Anterior cingulate cortex (tissue), 58 donors: Measurements from ENCODE around the gene MAN2B2.
"Not testable (repeated sequence)": the region's sequence is repeated elsewhere in the genome, so short reads cannot be mapped to it uniquely, and the experiment has no call there.

Experiments used
- DNase-seq, 58 donors: peaks; one replicate each; lab custom pipeline; 2025; lab: John Stamatoyannopoulos, UW

The MAN2B2 gene

DNA sequence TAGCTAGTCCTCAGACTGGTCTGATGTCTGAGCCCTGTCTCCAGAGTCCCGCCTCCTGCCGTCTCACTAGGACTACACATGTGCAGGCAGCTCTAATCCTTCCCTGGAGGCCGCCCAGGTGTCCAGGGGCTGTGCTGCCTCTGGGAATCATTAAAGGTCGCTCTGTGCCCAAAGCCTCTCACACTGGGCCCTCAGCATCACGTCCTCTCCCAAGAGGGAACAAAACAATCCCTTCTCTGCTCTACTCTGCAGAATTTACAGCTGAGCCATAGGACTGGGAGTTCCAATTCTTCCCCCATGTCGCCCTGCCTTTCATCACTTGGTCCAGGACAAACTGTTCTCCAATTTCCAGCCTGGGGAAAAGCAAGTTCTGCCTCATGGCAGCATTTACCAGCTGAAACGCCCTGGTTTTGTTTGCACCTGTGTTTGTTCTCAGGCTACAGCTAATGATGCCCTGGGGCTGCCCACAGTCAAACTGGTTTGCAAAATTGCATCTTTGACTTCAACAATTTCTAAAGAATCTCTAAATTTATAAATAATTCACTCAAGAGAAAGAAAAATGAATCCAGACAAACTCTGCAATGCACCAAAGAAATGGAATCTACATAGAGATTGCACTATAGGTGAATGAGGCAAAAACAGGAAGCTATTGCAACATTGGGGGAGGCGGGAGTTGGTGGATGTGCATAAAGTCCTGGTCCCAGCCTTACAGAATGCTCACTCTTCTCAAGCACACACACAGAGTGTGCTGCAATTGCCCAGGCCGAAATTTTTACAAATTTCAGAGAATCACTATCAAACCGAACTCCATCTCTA lies 58.3 kb downstream of the MAN2B2 start:
- peak in 2 of 58 donors; percentile 9 to 11 for DNase-seq

DNA sequence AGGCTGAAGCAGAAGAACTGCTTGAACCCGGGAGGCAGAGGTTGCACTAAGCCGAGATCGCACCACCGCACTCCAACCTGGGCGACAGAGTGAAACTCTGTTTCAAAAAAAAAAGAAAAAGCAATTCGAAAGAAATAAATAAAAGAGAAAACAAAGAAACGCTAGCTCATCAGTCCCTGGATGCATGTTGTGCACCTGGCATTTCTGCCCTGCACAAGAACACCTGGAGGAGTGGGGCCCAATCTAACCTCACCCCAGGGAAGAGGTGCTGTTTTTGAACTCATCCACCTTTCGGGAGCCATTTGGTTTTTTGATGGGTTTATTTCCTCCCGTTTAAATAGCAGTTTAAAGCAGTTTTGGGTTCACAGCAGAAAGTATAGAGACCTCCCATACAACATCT lies 59.8 kb downstream of the MAN2B2 start:
- no peak for DNase-seq

DNA sequence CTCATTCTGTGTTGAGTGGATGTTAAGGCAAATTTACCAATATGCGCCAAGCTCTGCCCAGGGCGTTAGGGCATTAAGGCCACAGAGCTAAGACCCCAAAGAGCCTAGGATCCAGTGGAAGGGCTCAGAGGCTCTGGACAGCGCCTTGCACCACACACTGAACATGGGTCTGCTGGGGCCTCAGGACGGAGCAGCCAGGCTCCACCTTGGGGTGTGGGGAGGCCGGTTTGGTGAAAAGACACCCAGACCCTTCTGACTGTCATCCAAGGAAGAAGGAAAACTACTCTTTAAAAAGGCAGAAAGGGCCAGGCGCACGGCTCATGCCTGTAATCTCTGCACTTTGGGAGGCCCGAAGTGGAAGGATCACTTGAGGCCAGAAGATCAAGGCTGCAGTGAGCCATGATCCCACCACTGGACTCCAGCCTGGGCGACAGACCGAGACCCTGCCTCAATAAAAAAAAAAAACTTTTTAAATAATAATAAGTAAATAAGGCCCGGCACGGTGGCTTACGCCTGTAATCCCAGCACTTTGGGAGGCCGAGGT lies 64.2 kb downstream of the MAN2B2 start:
- no peak for DNase-seq

DNA sequence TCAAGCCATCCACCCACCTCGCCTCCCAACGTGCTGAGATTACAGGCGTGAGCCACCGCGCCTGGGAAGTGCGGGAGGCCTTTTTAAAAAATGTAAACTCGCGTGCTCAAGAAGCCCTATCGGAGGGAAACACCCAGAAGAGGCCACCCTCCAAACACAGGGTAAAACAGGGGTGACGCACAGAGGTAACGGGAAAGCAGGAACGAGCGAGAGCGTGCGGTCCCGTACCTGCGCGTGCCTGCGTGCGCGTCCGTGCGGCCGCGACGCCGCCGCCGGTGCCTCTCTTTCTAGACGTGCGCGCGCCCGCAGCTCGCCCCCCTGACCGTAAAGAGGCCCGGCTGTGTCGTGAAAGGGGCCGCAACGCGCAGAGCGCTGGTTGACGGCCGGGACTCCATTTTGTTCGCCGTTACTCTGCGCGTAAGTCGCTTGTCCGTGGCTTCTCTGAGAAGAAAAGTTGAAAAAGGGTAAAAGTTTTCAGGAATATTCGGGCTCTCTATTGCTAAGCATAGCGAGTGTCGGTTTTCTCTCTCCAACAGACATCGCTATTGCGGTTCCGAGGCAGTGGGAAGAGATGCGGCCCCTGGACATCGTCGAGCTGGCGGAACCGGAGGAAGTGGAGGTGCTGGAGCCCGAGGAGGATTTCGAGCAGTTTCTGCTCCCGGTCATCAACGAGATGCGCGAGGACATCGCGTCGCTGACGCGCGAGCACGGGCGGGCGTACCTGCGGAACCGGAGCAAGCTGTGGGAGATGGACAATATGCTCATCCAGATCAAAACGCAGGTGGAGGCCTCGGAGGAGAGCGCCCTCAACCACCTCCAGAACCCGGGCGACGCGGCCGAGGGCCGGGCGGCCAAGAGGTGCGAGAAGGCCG lies 65.5 kb downstream of the MAN2B2 start, which contains the start of gene MRFAP1:
Gene MRFAP1 (plus strand): TSS at position 394 of the 872 bp plus-strand sequence. CDS start 178 bp downstream, at position 572.
- DNase-seq: peak; percentile 46 to 94 (median 87)

DNA sequence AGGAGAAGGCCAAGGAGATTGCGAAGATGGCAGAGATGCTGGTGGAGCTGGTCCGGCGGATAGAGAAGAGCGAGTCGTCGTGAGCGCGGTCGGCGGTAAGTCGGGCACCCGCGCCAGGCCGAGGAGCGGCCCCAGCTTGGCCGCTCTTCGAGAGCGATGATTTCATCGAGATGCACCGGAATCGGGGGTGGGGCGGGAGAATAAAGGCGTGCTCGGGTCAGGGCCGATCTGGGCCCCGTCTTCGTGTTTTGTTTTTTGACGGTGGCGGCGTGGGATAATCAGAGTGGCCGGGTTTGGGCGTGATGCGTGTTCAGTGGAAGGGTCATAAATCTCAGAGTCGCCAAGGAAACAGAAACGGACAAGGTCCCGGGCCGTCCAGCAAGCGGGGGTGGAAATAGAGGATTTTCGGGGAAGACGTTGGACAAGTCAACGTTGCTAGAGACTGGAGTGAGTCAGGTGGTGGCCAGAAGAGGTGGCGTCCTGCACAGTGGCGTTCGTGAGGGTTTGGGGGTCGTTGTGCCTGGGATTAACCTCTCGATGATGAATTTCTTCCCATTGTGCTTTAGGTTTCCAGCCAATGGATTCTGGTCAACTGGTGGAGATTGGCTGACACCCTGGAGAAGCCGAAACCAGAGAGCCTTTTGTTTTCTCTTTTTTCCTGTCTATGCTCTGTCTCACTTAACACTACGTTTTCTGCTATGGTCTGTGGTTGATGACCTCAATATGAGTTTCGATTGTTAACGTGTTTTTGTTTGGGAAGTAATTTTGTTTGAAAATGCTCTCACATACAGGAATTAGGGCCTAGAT lies 66.4 kb downstream of the MAN2B2 start:
- peak in 12 of 58 donors; percentile 25 to 65 (median 46) for DNase-seq

DNA sequence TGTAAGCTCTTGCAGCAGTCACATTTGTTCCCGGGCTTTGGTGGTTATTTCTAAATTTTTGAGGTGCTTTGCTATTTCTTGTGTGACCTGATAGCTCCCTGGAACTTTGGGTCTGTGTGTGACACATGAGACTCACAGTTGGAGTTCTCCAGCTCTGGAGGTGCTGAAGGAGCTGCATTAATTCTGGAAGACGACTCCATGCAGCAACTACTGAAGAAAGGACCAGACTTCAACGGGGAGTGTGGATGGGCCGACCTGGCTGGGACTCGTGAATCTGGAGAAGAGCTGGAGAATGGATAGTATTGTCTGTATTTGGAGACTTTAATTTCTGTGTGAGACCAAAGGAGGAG lies 67.0 kb downstream of the MAN2B2 start:
- no peak for DNase-seq

DNA sequence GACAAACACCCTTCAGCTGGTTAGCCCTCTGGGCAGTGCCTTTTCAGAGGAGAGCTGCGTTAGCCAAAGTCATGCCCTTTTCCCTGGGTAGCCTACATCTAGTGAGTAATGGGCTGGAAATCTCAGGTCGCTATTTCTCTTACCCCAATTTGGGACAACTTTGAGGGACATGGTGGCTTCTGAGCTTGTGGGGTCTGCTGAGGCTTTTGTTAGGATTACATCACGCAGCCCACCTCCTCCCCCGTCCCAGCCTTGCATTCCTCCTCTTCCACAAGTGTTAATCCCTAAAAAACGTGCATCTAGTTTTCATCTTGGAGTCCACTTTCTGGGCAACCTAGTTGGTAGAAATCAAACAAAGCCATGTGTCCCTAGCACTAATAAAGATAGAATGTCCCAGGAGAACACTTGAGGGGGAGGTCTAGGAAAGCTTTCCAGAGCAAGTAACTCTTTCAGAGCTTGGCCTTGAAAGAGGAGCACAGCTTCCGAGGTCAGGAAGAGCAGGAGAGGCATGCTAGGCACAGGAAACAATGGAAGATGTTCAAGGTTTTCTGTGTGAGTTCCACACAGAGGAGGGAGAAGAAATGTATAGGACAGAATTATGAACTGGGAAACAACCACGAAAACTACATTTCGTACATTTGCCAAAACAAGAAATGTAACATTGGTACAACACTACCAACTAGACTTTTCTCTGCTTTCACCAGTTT lies 68.3 kb downstream of the MAN2B2 start:
- DNase-seq: no peak

DNA sequence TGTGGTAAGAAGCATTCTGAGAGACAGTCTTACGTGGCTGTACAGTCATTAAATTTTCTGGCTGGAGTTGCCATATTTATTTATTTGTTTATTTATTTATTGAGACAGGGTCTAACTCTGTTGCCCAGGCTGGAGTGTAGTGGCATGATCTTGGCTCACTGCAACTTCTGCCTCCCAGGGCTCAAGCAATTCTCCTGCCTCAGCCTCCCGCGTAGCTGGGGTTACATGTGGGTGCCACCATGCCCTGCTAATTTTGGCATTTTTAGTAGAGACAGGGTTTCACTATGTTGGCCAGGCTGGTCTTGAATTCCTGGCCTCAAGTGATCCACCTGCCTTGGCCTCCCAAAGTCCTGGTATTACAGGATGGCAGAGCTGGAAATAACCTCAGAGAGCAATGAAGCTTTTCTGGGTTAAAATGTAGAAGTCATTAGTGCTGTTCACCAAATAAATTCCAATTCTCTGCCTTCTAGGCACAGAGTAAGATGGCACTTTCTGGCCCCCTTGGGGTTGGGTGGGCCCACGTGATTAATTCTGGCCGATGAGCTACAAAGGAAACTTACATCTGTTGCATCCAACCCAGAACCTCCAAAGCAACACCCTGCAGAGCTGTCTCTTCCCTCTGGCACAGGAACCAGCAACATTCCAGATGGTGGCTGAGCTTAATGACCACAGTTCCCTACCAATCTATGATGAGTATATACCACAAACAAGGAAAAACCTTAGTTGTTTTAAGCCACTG lies 70.0 kb downstream of the MAN2B2 start:
- no peak for DNase-seq

DNA sequence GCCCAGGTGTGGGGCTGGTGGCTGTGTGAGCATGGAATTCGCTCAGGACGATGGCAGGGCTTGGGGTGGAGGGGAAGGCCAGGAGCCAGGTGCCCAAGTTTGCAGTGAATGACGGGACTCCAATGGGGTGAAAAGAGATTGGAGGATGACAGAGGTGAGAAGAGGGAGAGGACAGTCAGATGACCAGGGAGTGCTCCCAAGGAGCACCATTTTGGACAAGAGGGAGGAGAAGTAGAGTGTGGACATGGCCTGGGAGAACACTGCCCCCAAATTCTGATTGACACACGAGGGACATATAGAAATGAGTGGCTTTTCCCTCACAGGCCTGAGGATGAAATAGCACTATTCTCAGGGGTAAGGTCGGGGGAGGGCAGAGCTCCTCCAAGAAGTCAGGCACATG lies 72.2 kb downstream of the MAN2B2 start:
- DNase-seq: no peak

DNA sequence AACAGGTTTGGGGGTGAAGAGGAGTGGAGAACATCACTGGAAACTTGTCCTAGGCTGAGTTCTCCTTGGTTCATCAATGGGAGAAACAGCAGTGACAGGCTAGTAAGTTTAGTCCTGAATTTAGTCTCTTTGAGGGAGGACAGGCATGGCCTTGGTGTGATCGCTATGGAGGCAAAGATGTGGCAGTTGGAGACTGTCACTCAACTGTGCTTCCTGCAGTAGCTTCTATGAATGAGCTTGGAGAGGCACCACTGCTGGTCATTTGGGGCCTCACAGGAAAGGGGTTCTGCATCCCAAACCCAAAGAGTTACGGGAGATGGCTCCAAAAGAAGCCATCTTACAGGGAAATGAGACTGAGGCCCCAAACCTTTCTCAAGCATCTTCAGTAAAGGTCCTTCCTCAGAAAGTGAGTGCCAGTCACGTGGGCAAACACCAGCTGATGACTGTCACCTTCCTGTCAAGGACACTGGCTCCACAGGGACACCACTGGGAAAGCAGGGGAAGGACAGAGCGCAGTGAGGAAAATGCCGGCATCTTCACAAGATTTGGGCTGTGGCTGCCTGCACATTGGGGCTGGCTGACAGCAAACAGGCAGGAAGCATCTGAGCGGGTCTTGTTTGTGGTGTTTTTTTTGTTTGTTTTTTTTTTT lies 72.7 kb downstream of the MAN2B2 start:
- no peak for DNase-seq

DNA sequence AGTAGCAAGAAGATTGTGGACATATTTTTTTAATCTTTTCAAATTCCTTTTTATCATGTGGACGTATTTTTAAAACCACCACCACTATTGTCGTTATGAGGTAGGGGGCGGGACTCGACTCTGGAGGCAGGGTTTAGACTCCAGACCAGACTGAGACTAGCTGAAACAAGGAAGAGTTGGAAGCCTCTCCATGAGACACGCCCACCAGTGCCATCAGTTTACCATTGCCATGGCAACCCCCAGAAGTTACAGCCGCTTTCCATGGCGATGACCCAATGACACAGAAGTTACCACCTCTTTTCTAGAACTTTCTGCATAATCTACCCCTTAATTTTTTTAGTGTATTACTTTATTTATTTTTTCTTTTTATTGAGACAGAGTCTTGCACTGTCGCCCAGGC lies 74.2 kb downstream of the MAN2B2 start:
- DNase-seq: no peak

DNA sequence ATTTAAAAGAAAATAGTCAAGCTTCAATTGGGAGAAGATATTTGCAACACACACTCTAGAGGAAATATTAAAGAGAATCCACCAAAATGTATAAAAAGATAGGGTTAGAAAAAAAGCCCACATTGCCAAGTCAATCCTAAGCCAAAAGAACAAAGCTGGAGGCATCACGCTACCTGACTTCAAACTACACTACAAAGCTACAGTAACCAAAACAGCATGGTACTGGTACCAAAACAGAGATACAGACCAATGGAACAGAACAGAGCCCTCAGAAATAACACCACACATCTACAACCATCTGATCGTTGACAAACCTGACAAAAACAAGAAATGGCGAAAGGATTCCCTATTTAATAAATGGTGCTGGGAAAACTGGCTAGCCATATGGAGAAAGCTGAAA lies 79.2 kb downstream of the MAN2B2 start:
- DNase-seq: not testable (repeated sequence)

DNA sequence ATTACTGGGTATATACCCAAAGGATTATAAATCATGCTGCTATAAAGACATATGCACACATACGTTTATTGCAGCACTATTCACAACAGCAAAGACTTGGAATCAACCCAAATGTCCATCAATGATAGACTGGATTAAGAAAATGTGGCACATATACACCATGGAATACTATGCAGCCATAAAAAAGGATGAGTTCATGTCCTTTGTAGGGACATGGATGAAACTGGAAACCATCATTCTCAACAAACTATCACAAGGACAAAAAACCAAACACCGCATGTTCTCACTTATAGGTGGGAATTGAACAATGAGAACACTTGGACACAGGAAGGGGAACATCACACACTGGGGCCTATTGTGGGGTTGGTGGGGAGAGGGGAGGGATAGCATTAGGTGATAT lies 80.3 kb downstream of the MAN2B2 start:
- not testable (repeated sequence) for DNase-seq

DNA sequence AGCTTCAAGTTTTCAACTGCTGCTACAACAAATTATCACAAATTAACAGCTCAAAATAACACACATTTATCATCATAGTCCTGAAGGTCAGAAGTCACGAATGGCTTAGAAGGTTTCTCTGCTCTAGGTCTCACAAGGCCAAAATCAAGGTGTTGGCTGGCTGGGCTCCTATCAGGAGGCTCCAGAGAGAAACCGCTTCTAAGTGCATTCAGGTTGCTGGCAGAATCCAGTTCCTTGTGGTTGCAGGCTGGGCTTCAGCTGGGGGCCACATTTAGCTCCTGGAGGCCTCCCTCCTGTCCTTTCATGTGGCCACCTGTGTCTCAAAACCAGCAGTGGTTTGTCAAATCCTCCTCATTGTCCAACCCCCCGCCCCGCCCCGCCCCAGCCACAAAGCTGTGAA lies 80.9 kb downstream of the MAN2B2 start:
- DNase-seq: no peak

DNA sequence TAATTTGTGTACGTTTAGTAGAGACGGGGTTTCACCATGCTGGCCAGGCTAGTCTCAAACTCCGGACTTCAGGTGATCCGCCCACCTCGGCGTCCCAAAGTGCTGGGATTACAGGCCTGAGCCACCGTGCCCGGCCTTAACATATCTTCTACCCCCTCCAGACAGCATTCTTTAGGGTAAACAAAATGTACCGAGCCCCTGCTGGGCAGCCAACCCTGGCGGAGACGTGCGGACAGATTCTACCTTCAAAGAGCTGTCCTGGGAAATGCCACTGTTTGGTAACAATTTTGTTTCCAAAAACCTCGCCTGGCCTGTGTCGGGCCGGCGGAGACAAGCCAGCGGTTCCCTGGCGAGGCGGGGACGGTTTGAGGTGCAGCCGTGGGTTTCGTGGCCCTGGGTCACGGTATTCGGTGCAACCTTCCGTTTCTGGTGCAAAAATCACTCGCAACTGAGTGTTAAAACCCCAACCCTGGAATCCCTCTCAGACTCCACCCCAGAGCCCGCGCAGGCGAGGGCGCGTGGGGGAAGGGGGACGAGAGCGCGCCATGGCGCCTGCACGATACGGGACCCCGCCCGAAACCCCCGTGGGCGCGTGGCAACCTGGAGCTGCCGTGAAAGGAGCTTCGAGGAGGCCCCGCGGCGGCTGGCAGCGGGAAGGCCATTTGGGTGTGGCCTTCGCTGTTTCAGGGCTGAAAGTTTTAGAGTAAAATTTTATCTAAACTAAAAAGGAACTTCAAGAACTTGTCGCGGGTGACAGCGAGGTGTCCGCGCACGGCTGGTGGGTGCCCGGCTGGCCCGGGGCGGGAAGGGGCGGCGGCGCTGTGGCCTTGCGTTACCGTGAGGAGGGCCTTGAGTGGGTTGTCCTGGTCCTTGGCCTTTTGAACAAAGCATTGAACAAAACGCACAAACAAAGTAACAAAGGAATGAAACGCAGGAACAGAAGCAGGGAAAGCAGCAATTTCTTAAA lies 82.5 kb downstream of the MAN2B2 start:
- DNase-seq: no peak

DNA sequence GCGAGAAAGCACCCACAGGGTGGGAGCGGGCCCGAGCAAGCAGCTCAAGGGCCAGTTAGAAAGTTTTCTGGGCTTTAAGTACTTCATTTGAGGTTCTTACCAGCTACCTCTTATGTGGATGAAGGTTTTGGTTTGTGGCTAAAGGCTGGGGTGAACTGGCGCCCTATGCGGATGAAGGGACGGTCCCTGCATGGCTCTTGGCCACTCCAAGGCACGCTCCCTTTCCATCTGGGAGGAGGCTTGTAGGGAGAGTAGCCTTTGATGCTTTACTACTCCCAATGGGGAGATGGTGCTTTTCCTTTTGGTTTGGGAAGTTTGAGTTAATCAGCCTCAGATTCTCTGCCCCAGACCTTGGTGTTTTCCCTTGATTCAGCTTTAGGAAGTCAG lies 83.2 kb downstream of the MAN2B2 start:
- no peak for DNase-seq

DNA sequence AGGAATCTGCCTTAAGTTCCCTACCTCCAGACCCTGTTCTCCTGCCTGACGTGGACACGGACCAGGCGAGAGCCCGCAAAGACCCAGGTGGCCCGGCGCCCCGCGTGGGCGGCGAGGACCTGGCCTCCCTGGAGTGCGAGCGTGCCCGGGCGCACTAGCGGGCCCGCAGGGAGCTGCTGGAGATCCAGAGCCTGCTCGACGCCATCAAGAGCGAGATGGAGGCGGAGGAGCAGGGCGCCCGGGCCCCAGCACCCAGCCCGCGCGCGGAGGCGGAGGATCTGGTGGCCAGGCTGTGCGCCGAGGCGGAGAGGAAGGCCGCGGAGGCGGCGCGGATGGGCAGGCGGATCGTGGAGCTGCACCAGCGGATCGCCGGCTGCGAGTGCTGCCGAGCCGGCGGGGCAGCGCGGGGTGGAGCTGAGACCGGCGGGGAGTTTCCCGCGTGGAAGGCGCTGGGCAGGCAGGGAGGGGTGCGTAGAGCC lies 83.6 kb downstream of the MAN2B2 start:
- peak in 25 of 58 donors; percentile 6 to 80 (median 23) for DNase-seq
